ENCODE results near the gene SRPK2.
"Not testable (repeated sequence)": the region's sequence is repeated elsewhere in the genome, so short reads cannot be mapped to it uniquely, and the experiment has no call there.

SRPK2 gene

GRCh38 chr7:105339404-105340323 is 49.1 kb downstream of the SRPK2 start:
- no peak for DNase-seq (ENCODE audit: low read depth)

- no peak for DNase-seq (ENCODE audit: low read depth)
These were observed 51.2 kb downstream of the SRPK2 start for GRCh38 chr7:105337529-105337928.

- no peak for DNase-seq (ENCODE audit: low read depth)
These were observed 52.7 kb downstream of the SRPK2 start for GRCh38 chr7:105336009-105336408.

- peak; percentile 31 for DNase-seq (ENCODE audit: low read depth)
These were observed 56.1 kb downstream of the SRPK2 start for GRCh38 chr7:105332661-105333060.

- no peak for DNase-seq (ENCODE audit: low read depth)
These were observed 58.2 kb downstream of the SRPK2 start for GRCh38 chr7:105330526-105330925.

GRCh38 chr7:105327201-105327600 is 61.5 kb downstream of the SRPK2 start:
- DNase-seq (ENCODE audit: low read depth): no peak

GRCh38 chr7:105325216-105325904 is 63.4 kb downstream of the SRPK2 start:
- no peak for DNase-seq (ENCODE audit: low read depth)

- DNase-seq (ENCODE audit: low read depth): not testable (repeated sequence)
These were observed 64.1 kb downstream of the SRPK2 start for GRCh38 chr7:105324606-105325005.

- DNase-seq (ENCODE audit: low read depth): no peak
These were observed 65.4 kb downstream of the SRPK2 start for GRCh38 chr7:105323366-105323765.

GRCh38 chr7:105322655-105323277 is 66.0 kb downstream of the SRPK2 start:
- no peak for DNase-seq (ENCODE audit: low read depth)

- DNase-seq (ENCODE audit: low read depth): no peak
These were observed 66.8 kb downstream of the SRPK2 start for GRCh38 chr7:105321754-105322455.

GRCh38 chr7:105320896-105321295 is 67.8 kb downstream of the SRPK2 start:
- DNase-seq (ENCODE audit: low read depth): no peak

- no peak for DNase-seq (ENCODE audit: low read depth)
These were observed 69.1 kb downstream of the SRPK2 start for GRCh38 chr7:105319578-105319977.

GRCh38 chr7:105316578-105317344 is 72.0 kb downstream of the SRPK2 start:
- no peak for DNase-seq (ENCODE audit: low read depth)

- DNase-seq (ENCODE audit: low read depth): no peak
These were observed 73.4 kb downstream of the SRPK2 start for GRCh38 chr7:105315357-105315756.

GRCh38 chr7:105309235-105310169 is 79.2 kb downstream of the SRPK2 start:
- DNase-seq (ENCODE audit: low read depth): no peak

- DNase-seq (ENCODE audit: low read depth): no peak
These were observed 81.5 kb downstream of the SRPK2 start for GRCh38 chr7:105307163-105307672.

GRCh38 chr7:105306298-105306748 is 82.4 kb downstream of the SRPK2 start:
- no peak for DNase-seq (ENCODE audit: low read depth)

GRCh38 chr7:105305633-105306032 is 83.1 kb downstream of the SRPK2 start:
- DNase-seq (ENCODE audit: low read depth): no peak

All from iris pigment epithelial cell (primary cell).